OCI-M2 (cell line): ENCODE results near the gene DALRD3.

Experiments used
- DNase-seq: peaks from one replicate; lab custom pipeline; 2025; ENCODE audit not compliant: unreplicated experiment; lab: John Stamatoyannopoulos, UW

DALRD3 gene

GRCh38 chr3:48982686-48983085 lies 35.7 kb downstream of the DALRD3 start:
- no peak for DNase-seq

- no peak for DNase-seq
These were observed 36.4 kb downstream of the DALRD3 start for GRCh38 chr3:48982016-48982415.

GRCh38 chr3:48980295-48980694 lies 38.1 kb downstream of the DALRD3 start:
- DNase-seq = no peak

GRCh38 chr3:48979451-48979850 lies 38.9 kb downstream of the DALRD3 start:
- DNase-seq = no peak

- no peak for DNase-seq
These were observed 44.1 kb downstream of the DALRD3 start for GRCh38 chr3:48974076-48974864.

GRCh38 chr3:48970586-48970985 lies 47.8 kb downstream of the DALRD3 start:
- no peak for DNase-seq

GRCh38 chr3:48966876-48967361 lies 51.5 kb downstream of the DALRD3 start:
- no peak for DNase-seq

- DNase-seq = no peak
These were observed 52.0 kb downstream of the DALRD3 start for GRCh38 chr3:48966367-48966766.
